HG02938 (cell line): ENCODE data around the gene LIMS1.
"Not testable (repeated sequence)": the region's sequence is repeated elsewhere in the genome, so short reads cannot be mapped to it uniquely, and the experiment has no call there.

Experiments used
- ATAC-seq: cut with Tn5 transposase; IDR thresholded peaks from one replicate; pipeline ENCODE4 v1.9.1; 2021; ENCODE audit warnings: mild to moderate bottlenecking, moderate library complexity; ENCODE audit not compliant: unreplicated experiment

The LIMS1 gene

DNA sequence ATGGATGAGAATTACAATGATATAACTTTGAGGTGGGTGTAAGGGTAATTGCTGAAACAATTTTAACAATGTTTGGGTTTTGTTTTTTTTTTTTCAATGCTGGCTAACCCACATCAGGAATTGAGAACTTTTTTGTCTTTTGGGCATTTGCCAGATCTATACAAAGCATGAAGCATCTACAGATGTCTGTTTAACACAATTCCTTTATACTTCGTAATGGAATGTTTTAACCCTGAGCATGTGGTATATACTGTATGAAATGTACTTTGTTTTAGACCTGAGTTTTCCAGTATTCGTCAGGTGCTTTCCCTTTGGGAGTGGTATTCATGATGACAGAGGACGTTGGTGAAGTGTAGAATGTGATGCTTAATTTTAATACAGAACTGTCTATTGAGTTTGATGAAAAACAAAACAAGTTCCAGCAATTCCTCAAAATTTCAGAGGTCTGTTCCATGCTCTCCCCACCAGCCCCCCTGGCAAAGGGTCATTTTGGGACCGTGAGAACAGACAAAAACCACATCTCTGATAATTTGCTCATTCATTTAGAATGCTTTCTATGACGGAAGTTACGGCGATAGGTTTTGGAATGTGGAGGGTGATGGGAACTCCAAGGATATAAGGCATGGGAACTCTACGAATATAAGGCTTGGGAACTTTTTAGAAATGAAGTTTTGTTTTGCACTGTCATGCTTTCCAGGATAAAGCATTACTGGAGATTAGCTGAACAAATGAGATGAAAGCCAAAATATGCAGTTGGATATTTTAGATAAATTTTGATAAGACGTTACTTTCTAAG lies 14.1 kb downstream of the LIMS1 start:
- ATAC-seq: no peak

GRCh38 chr2:108552566-108552965 lies 18.3 kb downstream of the LIMS1 start:
- no peak for ATAC-seq

GRCh38 chr2:108553209-108553919 lies 19.1 kb downstream of the LIMS1 start:
- no peak for ATAC-seq

DNA sequence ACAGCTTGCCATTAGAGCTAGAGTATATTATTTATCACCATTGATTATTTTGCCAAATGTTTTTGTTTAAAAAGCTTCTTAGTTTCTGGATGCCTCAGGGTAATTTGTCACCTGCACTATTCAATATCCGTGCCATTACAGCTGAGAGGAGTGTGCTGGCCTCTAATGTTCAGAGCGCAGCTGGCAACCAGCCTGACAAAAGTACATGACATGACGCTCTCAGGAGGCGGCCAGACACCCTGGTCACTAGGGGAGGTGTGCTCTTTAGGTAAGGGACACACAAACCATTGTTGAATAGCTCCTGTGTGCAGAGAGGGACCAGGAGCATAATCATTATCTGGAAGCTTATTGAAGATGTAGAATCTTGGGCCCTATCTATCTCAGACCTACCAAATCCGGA lies 20.3 kb downstream of the LIMS1 start:
- no peak for ATAC-seq

- ATAC-seq: no peak
These were observed 21.3 kb downstream of the LIMS1 start for GRCh38 chr2:108555572-108555971.

DNA sequence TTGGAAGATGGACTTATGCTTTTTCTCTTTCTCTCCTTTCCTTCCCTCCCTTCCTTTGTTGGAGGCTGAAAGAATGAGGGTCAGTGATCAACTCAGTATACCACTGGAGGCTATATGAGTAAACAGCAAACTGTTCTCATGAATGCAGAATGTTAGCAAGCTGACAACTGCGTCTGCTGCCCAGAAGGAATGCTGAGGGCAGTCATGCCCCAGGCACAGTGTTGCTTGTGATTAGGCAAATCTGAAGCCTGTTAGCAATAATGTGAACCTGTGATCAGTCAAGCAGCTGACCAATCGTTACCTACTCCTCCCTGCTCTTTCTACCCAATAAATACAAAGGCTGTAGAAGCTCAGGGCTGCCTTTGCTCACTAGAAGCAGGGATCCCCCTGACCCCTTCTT lies 22.3 kb downstream of the LIMS1 start:
- not testable (repeated sequence) for ATAC-seq

DNA sequence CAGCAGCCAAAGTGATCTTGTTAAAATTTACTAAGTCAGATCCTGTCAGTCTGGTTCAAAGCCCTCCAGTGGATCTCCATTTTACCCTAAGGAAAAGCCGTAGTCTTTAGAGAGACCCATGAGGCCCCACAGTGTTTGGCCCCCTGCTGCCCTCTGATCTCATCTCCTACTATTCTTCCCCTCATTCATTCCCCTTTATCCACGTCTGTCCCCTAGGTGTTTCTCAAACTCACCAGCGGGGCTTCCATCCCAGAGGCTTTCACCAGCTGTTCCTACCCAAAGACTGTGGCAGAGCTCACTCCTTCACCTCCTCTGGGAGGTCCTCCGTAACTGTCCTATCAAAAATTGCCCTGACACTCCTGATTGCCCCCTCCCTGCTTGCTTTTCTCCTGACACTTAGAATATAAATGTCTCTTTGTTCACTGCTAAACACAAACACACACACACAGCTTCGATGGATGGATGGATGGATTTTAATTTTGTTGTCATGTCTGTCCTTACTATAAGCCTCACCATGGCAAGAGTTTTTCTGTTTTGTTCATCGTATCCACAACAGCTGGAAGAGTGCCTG lies 26.1 kb downstream of the LIMS1 start:
- ATAC-seq: no peak

DNA sequence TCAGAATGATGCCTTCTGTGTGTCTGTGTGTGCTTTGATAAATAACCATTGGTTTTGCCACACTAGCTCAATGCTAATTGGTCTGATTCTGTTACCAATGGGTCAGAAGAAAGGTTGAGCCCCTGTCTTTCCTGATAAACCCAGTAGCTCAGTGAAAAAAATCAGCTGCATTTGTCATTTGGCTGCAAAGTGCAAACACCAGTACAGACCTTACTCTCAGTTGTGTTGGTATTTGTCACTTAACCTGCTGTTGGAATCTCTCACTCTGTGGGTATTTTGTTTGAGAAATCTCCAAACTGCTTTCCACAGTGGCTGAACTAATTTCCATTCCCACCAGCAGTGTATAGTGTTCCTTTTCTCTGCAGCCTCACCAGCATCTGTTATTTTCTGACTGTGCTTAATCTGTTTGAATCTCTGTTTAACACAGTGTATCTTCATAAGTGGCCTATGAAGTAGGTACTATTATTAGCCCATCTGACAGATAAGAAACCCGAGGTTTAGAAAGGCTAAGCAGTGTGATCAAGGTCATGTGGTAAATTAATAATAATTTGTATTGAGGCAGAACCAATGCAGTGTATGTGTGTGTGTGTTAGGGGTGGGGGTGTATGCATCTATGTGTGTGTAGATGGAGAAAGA lies 26.7 kb downstream of the LIMS1 start:
- ATAC-seq: no peak

DNA sequence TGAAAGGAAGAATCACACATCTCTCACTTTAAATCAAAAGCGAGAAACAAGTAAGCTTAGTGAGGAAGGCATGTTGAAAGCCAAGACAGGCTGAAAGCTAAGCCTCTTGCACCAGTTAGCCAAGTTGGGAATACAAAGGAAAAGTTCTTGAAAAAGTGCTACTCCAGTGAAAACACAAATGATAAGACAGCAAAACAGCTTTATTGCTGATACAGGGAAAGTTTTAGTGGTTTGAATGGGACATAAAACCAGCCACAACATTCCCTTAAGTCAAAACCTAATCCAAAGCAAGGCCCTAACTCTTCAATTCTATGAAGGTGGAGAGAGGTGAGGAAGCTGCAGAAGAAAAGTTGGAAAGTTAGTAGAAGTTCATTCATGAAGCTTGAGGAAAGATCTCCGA lies 28.0 kb downstream of the LIMS1 start:
- no peak for ATAC-seq

GRCh38 chr2:108564510-108564909 lies 30.2 kb downstream of the LIMS1 start:
- ATAC-seq: no peak

DNA sequence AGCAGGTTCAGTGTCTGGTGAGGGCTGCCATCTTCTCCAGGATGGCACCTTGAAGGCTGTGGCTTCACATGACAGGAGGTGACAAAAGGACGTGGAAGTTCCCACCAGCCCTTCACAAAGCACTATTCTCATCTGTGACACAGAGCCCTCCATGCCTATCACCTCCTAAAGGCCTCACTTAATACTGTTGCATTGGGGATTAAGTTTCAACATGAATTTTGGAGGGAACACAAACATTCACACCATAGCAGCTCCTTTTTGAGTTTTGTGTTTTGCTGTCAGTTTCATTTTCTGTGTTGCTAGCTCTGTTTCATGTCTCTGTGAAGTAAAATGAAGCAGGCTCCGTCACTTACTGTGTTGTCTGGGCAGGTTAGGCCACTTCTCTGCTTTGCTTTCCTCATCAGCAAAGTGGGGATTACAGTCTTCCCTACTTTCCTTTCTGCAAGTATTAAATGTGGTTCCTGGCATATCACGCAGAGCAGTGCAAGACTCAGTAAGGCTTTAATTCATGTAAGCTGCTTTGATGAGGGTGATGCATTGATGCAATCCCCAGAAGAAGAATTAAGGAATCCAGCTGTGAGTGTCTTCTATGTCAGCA lies 31.6 kb downstream of the LIMS1 start:
- peak; percentile 66 for ATAC-seq

- no peak for ATAC-seq
These were observed 36.1 kb downstream of the LIMS1 start for GRCh38 chr2:108570416-108570815.

- no peak for ATAC-seq
These were observed 37.0 kb downstream of the LIMS1 start for GRCh38 chr2:108571286-108571685.

GRCh38 chr2:108573061-108573460 lies 38.8 kb downstream of the LIMS1 start:
- no peak for ATAC-seq

- no peak for ATAC-seq
These were observed 40.1 kb downstream of the LIMS1 start for GRCh38 chr2:108574332-108574731.

DNA sequence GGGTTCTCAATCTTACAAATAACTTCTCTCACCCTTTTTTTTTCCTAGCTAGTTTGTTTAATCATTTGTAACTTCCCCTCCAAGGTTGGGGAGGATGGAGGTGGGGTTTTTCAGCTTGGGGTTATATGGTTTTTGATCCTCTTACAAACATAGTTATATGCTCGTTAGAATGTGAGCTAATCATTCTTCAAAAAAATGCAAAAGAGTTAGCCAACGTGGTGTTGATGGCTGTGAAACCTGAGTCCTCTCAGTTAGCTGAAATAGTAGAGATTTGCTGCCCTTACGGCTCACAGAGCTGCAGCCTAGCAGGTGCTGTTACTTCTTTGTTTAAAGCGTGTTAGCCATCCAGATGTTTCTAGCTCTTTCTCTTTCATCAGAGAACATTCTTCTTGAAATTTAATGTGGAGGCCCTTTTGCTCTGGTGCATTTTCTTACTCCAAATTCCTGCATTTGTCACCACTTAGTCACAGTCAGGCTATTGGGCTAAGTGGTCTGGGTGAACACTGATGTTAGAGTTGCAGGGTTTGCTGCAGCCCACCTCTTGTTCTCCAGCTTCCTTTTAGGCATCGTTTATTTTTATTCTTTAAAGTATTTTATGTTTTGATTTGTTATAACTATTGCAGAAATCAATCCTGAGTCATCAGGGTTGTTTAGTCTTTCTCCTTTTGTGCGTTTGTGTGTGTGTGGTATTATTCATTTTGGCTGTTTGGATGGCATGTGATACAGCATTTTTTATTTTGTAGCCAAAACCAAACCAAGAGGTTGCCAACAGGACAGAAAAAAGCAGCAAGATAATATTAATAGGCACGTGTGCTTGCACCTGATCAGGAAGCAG lies 41.1 kb downstream of the LIMS1 start:
- ATAC-seq: peak; percentile 96

DNA sequence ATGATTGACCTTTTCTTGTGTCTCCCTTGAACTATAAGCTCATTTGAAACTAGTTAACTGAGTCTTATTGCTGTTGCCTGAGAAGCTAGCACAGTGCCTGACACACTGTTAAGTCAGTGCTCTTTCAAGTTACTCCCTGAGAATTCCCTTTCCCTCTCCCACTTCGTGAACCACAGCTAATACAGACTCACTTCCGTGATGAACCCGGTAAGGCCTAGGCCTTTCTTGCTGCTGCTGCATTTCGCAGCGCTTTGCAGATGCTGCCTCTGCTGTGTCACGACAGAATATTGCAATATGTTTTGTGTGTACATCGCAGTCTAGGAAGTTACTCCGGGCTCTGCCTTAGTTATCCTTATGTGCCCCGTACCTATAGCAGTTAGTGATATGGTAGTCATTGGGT lies 42.8 kb downstream of the LIMS1 start:
- no peak for ATAC-seq

DNA sequence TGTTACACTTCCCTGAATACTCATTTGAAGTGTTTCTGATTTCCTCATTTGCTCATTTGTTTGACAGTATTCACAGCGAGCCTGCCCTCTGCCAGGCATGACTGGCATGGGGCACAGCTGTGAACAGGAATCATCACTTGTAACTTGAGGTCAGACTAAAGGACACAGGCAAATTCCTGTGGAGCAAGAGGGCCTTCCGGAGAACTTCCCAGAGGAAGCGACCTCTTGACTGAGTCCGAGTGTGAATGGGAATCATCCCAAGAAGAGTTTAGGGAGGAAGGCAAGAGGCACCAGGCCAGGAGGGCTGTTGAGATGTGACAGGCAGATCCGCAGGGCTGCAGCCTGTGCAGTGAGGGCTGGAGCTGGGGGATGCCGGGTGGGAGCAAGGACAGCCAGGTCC lies 45.4 kb downstream of the LIMS1 start:
- ATAC-seq: no peak

GRCh38 chr2:108580050-108580449 lies 45.8 kb downstream of the LIMS1 start:
- no peak for ATAC-seq

GRCh38 chr2:108583903-108584520 lies 49.7 kb downstream of the LIMS1 start:
- ATAC-seq: peak; percentile 78
